ENCODE measurements around the gene ZNF444. TPM values are rescaled to one million over a fixed set of nuclear protein-coding genes. Genes with fewer than 3 reads are reported as not detected.

The ZNF444 gene
- total RNA-seq, 1 donor from 2014 or later: 19.2 TPM

DNA sequence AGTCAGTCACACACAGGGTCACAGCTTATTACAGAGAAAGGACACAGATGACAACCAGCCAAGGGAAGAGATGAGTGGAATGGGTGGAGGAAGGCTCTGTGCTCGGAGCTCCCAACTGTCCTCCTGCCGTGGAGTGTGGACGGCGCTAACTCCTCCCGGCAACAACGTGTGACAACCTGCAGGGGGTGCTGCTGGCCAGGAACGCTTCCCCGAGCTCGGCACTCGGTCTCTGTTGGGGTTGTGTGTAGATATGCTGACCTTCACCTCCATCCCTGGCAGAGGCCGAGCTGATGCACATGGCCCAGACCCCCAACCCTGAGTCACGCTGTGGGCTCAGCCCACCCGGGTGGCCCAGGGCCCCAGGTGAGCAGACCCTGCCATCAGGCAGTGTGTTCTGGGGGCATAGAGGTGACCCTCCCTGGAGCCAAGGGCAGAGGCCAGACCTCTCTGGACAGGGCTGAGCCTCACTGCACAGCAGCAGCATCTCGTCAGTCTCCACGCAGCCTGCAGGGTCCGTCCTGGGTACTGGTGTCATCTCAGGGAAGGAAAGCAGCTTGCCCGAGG is 14.1 kb downstream of the ZNF444 start:
- peak overlapping the region; percentile 83 for H3K27ac ChIP-seq (replicated peaks)
- TF ChIP-seq, protein P1, sequence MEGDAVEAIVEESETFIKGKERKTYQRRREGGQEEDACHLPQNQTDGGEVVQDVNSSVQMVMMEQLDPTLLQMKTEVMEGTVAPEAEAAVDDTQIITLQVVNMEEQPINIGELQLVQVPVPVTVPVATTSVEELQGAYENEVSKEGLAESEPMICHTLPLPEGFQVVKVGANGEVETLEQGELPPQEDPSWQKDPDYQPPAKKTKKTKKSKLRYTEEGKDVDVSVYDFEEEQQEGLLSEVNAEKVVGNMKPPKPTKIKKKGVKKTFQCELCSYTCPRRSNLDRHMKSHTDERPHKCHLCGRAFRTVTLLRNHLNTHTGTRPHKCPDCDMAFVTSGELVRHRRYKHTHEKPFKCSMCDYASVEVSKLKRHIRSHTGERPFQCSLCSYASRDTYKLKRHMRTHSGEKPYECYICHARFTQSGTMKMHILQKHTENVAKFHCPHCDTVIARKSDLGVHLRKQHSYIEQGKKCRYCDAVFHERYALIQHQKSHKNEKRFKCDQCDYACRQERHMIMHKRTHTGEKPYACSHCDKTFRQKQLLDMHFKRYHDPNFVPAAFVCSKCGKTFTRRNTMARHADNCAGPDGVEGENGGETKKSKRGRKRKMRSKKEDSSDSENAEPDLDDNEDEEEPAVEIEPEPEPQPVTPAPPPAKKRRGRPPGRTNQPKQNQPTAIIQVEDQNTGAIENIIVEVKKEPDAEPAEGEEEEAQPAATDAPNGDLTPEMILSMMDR (IDR thresholded peaks at IDR 0.05; ENCODE audit: borderline replicate concordance): peak; percentile 58
- no peak overlapping the region for H3K4me3 ChIP-seq
- peaks cover 33% of the 10 kb centered on the region for H3K36me3 ChIP-seq
- DNase-seq: no peak
- H3K27me3 ChIP-seq (ENCODE audit: low read depth): no peaks in the 10 kb centered on the region
- H3K4me1 ChIP-seq: peaks cover 30% of the 10 kb centered on the region
- intact Hi-C loops (cut with micrococcal nuclease): no loop called here
- no peaks in the 10 kb centered on the region for H3K9me3 ChIP-seq (replicated peaks)

DNA sequence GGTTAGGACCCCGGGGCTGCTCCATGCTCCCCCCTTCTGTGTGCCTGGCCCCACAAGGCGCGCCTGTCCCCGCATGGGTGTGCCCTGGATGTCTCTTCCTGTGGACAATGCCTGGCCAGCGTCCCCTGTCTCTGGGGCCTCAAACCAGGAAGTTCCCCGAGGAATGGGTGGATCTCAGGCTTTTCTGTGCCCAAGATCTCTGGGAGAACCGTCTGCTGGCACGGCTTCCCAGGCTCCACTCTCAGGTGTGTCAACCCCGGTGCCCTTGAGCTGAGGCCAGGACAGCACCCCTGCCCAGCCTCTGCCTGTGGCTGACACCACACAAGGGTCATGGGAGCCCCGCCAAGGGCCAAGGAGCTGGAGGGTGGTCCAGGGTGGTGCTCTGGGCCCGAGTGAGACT is 15.7 kb downstream of the ZNF444 start:
- intact Hi-C loops (cut with micrococcal nuclease): no loop called here
- H3K36me3 ChIP-seq: peaks cover 35% of the 10 kb centered on the region
- peak; percentile 38 for DNase-seq
- TF ChIP-seq, protein P1 (IDR thresholded peaks at IDR 0.05; ENCODE audit: borderline replicate concordance): no peak
- H3K27me3 ChIP-seq (ENCODE audit: low read depth): no peaks in the 10 kb centered on the region
- H3K4me1 ChIP-seq: peaks cover 26% of the 10 kb centered on the region
- no peak overlapping the region for H3K4me3 ChIP-seq
- H3K27ac ChIP-seq (replicated peaks): peak overlapping the region; percentile 83
- H3K9me3 ChIP-seq (replicated peaks): no peaks in the 10 kb centered on the region

DNA sequence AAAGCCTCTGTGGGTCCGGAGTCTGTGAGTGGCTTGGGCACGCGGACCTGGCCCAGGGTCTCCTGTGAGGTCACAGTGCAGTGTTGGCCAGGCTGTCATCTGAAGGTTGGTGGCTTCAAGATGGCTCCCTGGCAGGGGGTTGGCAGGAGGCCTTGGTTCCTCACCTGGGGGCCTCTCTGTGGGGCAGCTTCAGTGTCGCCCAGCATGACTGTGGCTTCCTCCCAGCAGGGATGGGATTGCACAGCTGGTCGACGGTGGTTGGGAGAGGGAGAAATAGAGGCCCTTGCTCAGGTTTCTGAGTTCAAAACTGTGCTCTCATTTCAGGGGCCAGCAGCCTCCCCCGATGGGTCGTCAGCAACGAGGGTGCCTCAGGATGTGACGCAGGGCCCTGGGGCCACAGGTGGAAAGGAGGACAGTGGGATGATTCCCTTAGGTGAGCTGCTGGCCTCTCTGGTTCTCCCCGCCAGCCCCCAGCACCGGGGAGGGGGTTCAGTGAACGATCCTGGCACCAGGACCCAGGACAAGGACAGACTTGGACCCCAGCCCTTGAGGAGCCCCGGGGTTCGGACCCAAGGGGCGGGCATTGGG is 17.2 kb downstream of the ZNF444 start:
- TF ChIP-seq, protein P1 (IDR thresholded peaks at IDR 0.05; ENCODE audit: borderline replicate concordance): no peak
- Histone ChIP-seq H3K4me3 (no peak overlapping the region), H3K27me3 (ENCODE audit: low read depth) (no peaks in the 10 kb centered on the region), H3K9me3 (replicated peaks) (no peaks in the 10 kb centered on the region), H3K36me3 (peaks cover 35% of the 10 kb centered on the region), H3K4me1 (peaks cover 23% of the 10 kb centered on the region), H3K27ac (replicated peaks) (peak overlapping the region; percentile 83)
- intact Hi-C loops (cut with micrococcal nuclease): no loop called here
- DNase-seq: no peak

DNA sequence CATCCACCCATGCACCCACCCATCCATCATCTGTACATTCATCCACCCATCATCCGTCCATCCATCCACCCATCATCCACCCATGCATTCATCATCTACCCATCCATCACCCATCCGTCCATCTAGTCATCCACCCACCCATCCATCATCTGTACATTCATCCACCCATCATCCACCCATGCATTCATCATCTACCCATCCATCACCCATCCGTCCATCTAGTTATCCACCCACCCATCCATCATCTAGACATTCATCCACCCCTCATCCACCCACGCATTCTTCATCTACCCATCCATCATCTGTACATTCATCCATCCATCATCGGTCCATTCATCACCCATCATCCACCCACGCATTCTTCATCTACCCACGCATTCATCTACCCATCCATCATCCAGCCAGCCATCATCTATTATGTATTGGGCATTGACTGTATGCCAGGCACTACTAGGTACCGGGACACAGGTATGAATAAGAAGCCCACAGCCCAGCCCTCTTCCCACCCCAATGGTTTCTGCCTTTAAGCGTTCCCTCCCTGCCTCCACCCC is 18.0 kb downstream of the ZNF444 start:
- intact Hi-C loops (cut with micrococcal nuclease): no loop called here
- H3K4me1 ChIP-seq: peaks cover 21% of the 10 kb centered on the region
- no peak for DNase-seq
- no peak overlapping the region for H3K27ac ChIP-seq (replicated peaks)
- H3K27me3 ChIP-seq (ENCODE audit: low read depth): no peaks in the 10 kb centered on the region
- TF ChIP-seq, protein P1 (IDR thresholded peaks at IDR 0.05; ENCODE audit: borderline replicate concordance): no peak
- peaks cover 35% of the 10 kb centered on the region for H3K36me3 ChIP-seq
- H3K4me3 ChIP-seq: no peak overlapping the region
- no peaks in the 10 kb centered on the region for H3K9me3 ChIP-seq (replicated peaks)

DNA sequence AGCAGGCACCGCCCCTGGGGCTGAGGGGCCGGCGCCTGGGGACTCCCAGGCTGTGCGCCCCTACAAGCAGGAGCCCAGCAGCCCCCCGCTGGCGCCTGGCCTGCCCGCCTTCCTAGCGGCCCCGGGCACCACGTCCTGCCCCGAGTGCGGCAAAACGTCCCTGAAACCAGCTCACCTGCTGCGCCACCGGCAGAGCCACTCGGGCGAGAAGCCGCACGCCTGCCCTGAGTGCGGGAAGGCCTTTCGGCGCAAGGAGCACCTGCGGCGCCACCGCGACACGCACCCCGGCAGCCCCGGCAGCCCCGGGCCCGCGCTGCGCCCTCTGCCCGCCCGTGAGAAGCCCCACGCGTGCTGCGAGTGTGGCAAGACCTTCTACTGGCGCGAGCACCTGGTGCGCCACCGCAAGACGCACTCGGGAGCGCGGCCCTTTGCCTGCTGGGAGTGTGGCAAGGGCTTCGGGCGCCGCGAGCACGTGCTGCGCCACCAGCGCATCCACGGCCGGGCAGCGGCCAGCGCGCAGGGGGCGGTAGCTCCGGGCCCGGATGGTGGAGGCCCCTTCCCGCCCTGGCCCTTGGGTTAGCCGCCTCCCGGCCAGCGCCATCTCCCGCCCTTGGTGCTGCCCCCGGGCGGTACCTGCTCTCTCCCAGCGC is 18.7 kb downstream of the ZNF444 start:
- peaks cover 21% of the 10 kb centered on the region for H3K4me1 ChIP-seq
- intact Hi-C loops (cut with micrococcal nuclease): no loop called here
- TF ChIP-seq, protein P1 (IDR thresholded peaks at IDR 0.05; ENCODE audit: borderline replicate concordance): no peak
- H3K4me3 ChIP-seq: no peak overlapping the region
- peaks cover 35% of the 10 kb centered on the region for H3K36me3 ChIP-seq
- H3K9me3 ChIP-seq (replicated peaks): no peaks in the 10 kb centered on the region
- no peak overlapping the region for H3K27ac ChIP-seq (replicated peaks)
- no peaks in the 10 kb centered on the region for H3K27me3 ChIP-seq (ENCODE audit: low read depth)
- no peak for DNase-seq
